BE2C (cell line): ENCODE results near the gene MAPKAPK2.
A peak's percentile ranks its signal among the peaks of the same experiment; 100 is the strongest.

ENCODE experiments used
- DNase-seq: peaks from one replicate; pipeline ENCODE4 v3.0.0-alpha.2; 2020
- H3K27me3 ChIP-seq: fragments of 250-450 bp; sonication (Bioruptor Pico); 2 replicates; pipeline ENCODE4 v1.5.1; 2020; ENCODE audit warnings: mild to moderate bottlenecking
- H3K36me3 ChIP-seq: fragments of 250-450 bp; sonication (Bioruptor Pico); 2 replicates; pipeline ENCODE4 v1.5.1; 2020; ENCODE audit warnings: mild to moderate bottlenecking
- H3K4me1 ChIP-seq: fragments of 250-450 bp; sonication (Bioruptor Pico); 2 replicates; pipeline ENCODE4 v1.5.1; 2020
- H3K4me3 ChIP-seq: 2 replicates; pipeline ENCODE4 v1.5.1; 2011; ENCODE audit warnings: low read depth, low read length
- H3K9me3 ChIP-seq: fragments of 250-450 bp; sonication (Bioruptor Pico); 2 replicates; pipeline ENCODE4 v1.5.1; 2020
- TF ChIP-seq, protein P1 (sequence below): IDR thresholded peaks from 2 replicates; pipeline ENCODE4 v1.5.1; 2012; ENCODE audit warnings: mild to moderate bottlenecking, low read depth, low read length

The MAPKAPK2 gene

DNA sequence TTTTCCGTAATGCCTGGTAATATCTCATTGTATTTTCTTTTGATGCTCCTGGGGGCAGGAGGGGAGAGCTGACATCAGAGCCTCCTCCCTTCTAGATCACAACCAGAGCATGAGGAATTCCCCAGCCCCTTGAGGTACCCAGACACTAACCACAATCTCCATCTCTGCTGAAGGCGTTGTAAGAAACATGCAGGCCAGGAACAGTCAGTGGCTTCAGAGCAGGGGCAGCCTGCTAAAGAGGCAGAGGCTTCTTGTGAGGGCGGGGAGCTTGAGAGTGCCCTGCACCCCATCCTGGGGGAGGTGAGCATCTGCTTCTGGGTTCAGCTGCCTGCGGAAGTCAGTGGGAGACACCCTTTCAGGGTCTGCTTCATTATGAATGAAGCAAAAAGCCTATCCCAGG lies 19.0 kb downstream of the MAPKAPK2 start:
- H3K27me3 ChIP-seq, result no peaks in the 10 kb centered on the region
- no peaks in the 10 kb centered on the region for H3K9me3 ChIP-seq
- DNase-seq, result no peak
- TF ChIP-seq, protein P1, sequence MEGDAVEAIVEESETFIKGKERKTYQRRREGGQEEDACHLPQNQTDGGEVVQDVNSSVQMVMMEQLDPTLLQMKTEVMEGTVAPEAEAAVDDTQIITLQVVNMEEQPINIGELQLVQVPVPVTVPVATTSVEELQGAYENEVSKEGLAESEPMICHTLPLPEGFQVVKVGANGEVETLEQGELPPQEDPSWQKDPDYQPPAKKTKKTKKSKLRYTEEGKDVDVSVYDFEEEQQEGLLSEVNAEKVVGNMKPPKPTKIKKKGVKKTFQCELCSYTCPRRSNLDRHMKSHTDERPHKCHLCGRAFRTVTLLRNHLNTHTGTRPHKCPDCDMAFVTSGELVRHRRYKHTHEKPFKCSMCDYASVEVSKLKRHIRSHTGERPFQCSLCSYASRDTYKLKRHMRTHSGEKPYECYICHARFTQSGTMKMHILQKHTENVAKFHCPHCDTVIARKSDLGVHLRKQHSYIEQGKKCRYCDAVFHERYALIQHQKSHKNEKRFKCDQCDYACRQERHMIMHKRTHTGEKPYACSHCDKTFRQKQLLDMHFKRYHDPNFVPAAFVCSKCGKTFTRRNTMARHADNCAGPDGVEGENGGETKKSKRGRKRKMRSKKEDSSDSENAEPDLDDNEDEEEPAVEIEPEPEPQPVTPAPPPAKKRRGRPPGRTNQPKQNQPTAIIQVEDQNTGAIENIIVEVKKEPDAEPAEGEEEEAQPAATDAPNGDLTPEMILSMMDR, result no peak
- H3K4me3 ChIP-seq, result no peak overlapping the region
- H3K4me1 ChIP-seq, result peaks cover 41% of the 10 kb centered on the region
- no peaks in the 10 kb centered on the region for H3K36me3 ChIP-seq

DNA sequence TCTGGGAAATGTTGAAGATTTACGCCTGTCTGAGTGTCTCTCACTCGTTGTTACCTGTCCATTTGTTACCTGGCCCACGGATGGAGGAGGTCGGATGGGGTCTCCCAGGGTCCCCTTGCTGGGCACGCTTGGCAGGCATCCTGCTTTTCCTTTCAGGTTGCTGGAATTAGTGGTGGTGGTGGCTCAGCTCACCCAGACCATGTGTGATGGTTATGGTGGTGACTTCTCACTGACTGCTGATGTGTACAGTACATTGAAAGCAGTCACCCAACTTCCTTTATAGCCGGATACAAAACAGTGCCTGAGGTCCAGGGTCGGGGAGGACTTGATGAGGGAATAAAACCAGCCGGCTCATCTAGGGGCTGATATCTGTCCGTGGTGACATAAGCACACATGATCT lies 19.5 kb downstream of the MAPKAPK2 start:
- Histone ChIP-seq H3K27me3 (no peaks in the 10 kb centered on the region), H3K36me3 (no peaks in the 10 kb centered on the region), H3K9me3 (no peaks in the 10 kb centered on the region), H3K4me1 (peaks cover 44% of the 10 kb centered on the region), H3K4me3 (no peak overlapping the region)
- DNase-seq, result no peak
- TF ChIP-seq, protein P1, result no peak

DNA sequence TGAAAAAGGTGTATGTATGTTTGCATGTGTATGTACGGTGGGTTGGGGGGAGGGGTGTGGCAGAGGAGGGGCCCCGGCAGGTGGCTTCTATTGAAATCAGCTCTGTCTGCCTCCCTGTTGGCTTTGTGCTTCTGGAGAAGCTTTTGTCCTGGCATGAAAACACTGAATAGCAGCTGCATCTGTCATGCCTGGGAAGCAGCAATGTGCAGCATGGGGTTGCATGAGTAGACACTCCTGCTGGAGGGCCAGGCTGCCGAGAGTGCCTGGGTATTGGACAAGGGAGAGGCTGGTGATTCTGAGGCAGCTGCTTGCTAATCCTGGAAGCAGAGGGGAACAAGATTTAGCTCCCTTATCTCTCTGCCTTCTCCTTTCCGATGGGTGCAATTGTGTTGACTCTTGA lies 20.5 kb downstream of the MAPKAPK2 start:
- Histone ChIP-seq H3K4me1 (peaks cover 46% of the 10 kb centered on the region), H3K4me3 (no peak overlapping the region), H3K27me3 (no peaks in the 10 kb centered on the region), H3K36me3 (no peaks in the 10 kb centered on the region), H3K9me3 (no peaks in the 10 kb centered on the region)
- peak; percentile 60 for DNase-seq
- TF ChIP-seq, protein P1, result no peak

DNA sequence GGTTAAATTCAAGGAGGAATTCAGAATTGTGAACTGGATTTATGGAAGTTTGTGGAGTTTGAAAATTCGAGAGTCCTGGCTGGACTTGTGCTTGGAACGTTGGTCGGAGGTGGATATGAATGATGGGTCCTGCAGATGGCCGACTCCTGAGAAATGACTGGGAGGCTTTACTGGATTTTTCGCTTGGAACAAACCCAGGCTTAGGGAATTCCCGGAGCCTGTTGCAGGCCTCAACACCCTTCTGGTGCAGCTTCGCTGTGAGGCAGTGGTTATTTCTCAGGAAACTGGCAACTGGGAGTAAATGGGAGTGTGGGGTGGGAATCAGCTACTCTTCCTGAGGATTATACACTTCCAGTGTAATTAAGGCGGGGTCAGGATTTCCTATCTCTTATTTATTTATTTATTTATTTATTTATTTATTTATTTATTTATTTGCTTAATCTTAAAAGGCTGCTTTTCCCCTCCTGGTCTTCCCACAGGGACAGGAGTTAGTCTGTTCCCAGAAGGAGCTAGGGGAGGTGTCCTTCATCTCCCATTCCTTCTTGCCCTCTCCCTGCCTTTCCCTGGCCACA lies 21.1 kb downstream of the MAPKAPK2 start:
- no peaks in the 10 kb centered on the region for H3K36me3 ChIP-seq
- no peaks in the 10 kb centered on the region for H3K27me3 ChIP-seq
- H3K4me1 ChIP-seq, result peaks cover 46% of the 10 kb centered on the region
- H3K4me3 ChIP-seq, result no peak overlapping the region
- DNase-seq, result no peak
- no peaks in the 10 kb centered on the region for H3K9me3 ChIP-seq
- TF ChIP-seq, protein P1, result no peak

DNA sequence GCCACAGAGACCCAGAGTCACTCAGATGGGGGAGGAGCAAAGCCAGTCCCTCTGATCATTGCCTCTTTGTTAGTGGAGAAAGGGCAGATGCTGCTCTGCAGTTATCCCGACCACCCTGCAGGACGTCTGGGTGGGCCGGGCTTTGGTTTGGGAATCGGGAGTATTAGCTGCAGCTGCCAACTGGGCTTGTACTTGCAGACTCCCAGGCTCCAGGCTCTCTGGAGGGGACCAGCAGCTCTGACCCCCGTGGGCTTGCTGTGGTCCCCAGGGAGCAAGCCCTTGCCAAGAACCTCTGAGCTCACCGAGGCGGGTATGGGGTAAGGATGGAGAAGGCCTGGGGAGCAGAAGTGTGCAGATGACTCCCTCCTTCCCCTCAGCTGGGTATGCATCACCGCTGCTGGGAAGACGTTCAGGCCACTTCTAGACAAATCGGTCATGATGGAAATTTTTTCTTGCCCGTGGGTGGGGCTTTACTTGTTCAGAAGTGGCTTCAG lies 21.6 kb downstream of the MAPKAPK2 start:
- peak; percentile 84 for DNase-seq
- Histone ChIP-seq H3K9me3 (no peaks in the 10 kb centered on the region), H3K4me3 (no peak overlapping the region), H3K27me3 (no peaks in the 10 kb centered on the region), H3K36me3 (no peaks in the 10 kb centered on the region), H3K4me1 (peaks cover 46% of the 10 kb centered on the region)
- TF ChIP-seq, protein P1, result no peak

DNA sequence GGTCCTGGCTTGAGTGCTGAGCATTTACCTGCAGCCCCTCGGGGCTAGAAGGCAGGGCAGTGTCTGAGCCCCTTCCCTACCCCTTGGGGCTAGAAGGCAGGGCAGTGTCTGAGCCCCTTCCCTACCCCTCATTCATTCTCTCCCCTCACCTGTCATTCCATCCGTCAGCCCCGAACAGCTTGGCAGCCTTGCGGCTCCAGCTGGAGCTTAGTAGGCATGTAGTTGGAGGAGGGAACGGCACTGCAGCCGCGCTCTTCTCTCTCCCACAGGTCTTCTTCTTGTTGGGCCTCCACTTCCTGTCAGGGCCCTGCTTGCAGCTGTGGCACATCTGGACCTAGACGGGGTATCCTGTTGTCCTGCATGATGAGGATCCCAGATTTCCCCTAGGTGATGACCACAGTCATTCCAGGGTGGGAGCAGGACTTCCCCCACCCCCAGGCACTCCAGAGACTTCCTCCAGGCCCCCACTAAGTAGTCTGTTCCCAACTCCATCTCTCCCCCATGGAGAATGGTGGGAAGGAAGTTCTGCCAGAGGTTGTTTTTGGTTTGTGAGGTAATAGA lies 22.2 kb downstream of the MAPKAPK2 start:
- H3K4me1 ChIP-seq, result peaks cover 46% of the 10 kb centered on the region
- H3K9me3 ChIP-seq, result no peaks in the 10 kb centered on the region
- no peak overlapping the region for H3K4me3 ChIP-seq
- DNase-seq, result no peak
- H3K27me3 ChIP-seq, result no peaks in the 10 kb centered on the region
- H3K36me3 ChIP-seq, result no peaks in the 10 kb centered on the region
- TF ChIP-seq, protein P1, result no peak
